ENCODE measurements around the gene GBGT1.

Gene GBGT1

DNA sequence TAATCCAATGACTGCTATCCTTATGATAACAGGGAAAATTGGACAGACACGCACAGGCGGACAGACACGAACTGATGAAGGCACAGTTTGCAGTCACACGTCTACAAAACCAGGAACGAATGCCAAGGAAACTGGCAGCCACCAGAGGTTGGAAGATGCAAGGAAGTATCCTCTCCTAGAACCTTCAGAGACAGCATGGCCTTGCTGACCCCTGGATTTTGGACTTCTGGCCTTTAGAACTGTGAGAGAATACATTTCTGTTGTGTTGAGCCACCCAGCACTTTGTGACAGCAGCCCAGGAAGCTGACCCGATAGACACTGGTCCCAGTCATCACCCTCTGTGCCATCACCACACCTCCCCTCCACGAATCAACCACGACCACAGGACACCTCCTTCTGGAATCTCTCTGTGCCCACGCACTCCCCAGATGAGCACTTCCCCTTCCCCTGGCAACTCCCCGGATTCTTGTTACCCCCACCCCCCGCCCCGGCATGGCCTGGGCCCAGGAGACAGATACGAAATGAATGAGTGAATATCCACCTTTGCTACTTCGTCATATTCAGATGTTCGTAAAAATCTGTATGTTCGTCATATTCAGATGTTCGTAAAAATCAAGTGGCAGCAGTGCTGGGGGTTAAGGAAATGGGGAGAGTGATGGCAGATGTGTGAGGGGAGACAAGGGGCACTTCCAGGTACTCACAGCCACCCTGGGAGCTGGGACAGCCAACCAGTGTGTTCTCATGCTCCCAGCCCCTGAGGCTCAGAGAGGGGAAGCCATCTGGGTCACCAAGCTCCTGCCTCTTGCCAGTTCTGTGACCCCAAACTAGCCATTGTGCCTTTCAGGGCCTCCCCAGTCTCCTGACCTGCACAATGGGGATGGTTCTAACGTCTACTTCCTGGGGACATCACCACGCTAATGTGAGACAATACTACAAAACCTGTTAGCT lies 18.5 kb downstream of the GBGT1 start:
- in situ Hi-C loops (cut with MboI; ENCODE audit: low sequenced_read_pairs), result no loop called here

DNA sequence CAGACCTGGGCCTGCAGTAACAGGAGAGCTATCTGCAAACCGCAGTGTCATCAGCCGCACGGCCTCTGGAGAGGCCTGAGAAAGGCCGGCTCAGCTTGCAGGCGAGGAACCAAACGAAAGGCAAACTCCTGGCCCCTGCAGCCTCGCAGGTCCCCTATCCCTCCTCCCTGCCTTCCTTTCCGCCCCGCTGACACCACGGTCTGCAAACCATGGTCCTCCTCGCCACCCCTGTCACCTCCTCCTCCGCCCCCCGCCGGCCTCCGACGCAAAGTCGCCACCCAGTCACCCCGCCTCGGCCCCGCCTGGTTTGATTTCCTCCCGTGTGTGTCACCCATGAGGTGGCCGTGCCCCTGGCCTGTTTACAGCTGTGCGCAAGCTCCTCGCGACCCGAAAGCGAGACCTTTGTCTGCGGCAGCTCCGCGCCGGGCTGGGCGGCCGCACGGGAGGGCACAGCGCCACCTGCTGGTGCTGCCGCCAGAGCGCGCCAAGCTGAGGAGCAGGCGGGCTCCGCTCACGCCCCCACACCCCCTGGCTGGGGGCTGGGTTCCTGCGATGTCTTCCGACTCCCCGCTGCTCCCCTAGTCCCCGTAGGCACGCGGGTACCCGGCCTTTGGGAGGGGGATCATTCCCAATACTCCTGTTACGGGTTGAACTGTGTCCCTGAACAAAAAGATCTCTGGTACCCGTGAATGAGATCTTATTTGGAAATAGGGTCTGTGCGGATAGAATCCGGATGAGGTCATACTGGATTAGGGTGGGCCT lies 19.4 kb downstream of the GBGT1 start:
- in situ Hi-C loops (cut with MboI; ENCODE audit: low sequenced_read_pairs), result no loop called here

DNA sequence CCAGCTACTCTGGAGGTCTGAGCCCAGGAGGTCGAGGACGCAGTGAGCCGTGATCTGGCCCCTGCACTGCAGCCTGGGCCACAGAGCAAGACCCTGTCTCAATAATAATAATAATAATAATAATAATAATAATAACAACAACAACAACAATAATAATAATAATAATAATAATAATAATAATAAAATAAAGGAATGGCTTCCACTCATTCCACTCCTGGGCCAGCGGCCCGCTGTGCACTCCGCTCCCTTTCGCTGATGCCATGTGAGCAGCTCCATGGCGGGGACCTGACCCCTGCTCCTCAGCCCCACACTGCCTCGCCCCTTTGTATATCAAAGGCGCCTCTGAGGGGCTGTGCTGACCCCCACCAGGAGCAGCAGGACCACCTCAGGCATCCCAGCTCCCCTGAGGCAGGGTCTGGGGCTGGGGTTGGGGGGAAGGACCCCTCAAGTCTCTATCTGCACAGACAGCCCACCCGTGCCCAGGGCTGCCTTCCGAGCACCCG lies 20.0 kb downstream of the GBGT1 start:
- in situ Hi-C loops (cut with MboI; ENCODE audit: low sequenced_read_pairs), result no loop called here

DNA sequence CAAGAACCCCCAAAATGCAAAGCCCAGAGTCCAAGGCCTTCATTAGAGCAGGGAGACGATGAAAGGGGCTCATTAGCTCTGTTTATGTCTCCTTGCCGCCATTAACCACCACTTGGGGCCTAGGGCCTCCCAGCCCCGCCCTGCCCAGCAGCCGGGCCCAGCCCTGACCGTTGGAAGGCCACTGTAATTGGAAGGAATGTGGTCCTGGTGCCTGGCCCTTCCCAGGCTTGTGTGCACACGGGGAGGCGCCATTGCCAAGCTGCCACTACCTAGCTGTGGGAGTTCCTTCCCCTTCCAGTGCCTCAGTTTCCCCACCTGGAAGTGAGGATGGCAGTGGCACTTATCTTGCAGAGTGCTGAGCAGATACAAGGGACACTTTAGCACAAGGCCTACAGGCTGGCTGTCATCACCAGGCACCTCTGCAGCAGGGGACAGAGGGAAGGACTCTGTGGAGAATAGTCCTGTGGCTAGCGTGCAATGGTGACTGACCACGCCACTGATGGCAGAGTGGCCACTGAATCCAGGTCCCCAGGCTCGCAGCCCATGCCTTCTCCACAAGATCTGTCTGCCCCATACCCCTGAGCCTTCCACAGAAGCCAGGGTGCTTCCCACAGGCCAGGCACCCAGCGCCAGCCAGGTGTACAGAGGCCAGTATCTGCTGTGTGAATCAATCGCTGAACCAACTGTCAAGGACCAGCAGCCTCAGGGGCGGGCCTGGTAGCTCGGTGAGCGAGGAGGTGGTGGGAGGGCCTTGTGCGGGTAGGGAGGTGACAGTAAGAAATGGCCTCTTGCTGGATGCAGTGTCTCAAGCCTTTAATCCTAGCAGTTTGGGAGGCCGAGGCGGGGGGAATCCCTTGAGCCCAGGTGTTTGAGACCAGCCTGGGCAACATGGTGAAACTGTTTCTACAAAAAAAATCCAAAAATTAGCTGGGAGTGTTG lies 20.8 kb downstream of the GBGT1 start:
- in situ Hi-C loops (cut with MboI; ENCODE audit: low sequenced_read_pairs), result no loop called here

DNA sequence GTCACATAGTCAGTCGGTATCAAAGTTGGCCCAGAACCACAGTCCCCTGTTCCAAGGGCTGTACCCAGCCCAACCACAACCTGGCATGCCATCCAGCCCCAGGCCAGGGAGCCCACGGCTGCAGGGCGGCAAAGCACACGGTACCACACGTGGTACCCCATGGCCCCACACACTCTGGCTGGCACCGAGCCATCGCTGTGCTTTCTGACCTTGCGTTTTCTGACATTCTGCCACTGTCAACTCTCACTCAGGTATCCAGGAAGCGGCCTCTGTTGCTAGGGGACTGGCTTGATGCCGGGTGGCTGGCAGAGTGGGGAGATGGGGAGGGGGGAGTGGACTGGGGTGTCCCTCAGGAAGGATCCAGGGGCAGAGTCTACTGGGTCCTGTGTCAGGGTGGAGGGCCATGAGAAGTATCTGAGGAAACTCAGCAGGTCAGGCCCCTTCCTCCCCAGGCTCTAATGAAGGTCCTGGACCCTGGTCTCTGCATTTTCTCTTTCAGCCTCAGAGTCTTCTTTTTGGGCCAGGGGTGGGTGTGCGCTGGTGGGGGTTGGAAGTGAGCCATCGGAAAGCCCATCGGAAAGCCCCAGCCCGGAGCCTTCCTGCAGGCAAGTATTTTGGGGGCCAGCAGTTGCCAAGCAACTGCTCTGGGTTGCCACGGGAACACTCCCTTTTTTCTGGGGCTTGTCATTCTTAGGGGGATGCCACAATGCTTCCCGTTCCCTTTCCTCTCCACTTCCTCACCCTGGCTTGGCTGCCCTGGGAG lies 21.7 kb downstream of the GBGT1 start:
- in situ Hi-C loops (cut with MboI; ENCODE audit: low sequenced_read_pairs), result no loop called here

DNA sequence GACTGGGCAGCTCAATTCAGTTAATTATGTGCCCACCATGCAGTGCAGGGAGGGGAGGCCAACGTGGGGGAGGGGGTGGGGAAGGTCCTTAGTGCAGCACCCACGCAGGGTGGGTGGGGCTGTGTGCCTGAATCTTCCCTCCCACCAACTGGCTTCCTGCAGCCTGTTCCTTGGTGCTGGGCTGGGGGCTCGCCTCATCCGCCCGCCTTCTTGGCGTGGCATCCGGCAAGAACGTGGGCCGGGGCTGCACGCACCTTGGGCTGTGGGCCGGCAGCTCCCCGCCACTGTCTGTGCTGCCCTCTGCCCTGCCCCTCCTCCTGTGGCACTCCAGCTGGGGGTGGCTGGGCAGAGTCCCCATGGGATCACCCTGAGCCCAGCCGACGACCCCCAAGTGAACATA lies 23.1 kb downstream of the GBGT1 start:
- in situ Hi-C loops (cut with MboI; ENCODE audit: low sequenced_read_pairs), result no loop called here

DNA sequence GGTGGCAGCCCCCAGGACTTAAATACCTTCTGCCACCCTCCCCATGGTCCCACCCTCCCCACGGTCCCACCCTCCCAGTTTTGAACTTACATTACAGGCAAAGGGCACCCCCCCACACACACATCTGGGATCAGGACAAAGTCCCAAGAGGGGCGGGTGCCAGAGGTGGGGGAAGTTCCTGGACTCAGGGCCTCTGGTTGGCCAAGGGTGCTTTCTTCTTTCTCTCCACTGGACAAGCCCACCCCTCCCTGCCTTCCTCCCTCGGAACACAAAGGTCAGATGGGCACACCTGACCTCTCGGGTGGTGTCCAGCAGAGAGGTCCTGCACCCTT lies 23.6 kb downstream of the GBGT1 start:
- in situ Hi-C loops (cut with MboI; ENCODE audit: low sequenced_read_pairs), result no loop called here

DNA sequence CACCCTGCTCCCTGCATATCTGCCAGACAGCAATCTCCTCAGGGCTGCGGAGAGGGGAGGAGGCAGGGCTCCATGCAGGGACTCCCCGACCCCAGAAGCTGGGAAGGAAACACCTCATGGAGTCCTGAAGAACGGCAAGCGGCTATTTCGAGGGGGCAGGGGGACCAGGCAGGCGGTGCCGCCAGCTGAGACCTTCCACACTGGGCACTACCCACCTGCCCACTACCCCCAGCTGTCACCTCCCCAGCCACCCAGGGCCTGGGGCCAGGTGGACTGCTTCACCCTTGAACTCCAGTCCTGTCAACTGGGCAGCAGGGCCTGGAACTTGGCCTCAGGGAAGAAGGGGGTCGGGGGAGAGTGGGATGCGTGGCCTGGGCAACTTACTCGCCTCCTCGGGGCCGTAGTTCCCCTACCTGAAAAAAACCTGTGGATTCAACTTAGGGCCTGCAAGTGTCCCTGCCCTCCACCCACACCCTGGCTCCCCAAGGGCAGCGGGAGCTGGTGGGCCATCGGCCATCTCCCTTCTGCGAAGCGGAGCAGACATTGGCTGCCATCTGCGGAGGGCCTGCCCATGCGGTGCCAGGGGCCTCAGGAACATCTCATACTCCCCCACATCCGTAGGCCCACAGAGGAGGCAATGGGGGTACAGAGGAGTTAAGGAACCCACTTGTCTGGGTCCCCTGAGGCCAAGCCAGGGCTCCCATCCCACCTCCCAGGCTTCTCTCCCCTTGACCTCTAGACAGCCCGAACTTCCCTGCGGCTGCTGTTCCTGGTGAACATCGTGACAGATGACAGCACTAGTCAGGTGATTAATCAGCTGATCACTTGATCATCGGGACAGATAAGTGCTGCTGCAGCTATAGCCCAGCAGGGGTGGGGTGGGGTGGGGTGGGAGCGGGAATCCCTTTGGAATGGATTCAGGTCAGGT lies 24.2 kb downstream of the GBGT1 start:
- in situ Hi-C loops (cut with MboI; ENCODE audit: low sequenced_read_pairs), result no loop called here

DNA sequence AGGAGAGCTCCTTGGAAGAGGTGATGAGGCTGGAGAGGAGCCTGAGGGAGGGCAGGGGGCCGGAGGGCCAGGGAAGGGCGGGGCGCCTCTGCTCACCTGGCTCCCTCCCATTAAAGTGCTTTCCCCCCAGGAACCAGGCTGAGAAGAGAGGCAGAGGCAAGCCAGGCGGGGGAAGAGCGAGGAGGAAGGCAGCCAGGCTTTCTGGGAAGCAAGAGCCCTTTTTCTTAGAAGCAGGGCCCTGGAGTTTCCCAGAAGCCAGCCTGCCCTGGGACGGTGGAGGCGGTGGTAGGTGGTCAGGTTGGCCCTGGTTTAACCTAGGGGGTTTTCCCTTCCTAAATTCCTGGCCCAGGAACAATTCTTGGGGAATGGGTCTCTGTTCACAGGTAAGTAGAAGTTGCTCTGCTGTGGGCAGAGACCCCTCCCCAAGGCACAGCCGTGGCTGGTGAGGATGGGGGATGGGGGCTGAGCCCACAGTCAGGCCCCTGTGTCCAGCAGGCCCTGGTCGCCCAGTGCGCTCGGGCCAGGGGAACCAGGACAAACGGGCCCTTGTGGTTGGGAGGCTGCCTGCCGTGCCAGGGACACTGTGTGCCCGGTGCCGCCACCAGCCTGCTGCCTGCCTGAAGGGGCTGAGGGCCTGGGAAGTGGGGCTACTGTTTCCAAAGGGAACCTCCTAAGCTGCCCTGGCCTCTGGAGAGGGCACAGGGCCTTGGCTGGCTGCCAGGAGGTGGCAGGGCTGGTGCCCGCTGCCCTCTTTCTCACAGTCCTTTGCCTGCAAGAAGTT lies 26.1 kb downstream of the GBGT1 start:
- in situ Hi-C loops (cut with MboI; ENCODE audit: low sequenced_read_pairs), result no loop called here

DNA sequence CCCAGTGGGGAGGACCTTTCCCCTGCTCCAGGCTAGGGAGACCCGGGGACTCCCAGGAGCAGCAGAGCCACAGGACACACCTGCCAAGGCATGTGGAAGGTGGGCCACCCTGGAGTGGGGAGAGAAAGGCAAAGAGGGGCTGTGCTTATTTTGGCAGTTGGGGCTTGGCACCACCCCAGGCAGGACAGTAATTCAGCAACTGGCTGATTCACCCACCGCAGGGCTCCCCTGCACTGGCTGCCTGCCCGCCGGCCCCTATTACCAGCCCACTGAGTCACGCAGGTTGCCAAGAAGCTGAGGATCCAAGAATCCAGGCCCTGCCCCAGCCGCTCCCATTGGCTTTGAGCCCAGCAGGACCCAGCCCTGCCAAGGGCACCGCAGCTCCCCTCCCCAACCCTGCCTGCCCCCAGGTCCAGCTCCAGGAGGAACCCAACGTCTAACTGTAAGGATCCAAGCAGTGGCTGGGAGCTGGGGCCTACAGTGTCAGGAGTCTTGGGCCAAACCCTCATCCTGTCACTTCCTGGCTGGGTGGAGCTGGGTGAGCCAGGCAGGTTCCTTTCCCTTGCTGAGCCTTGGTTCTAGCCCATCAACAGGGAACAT lies 28.5 kb downstream of the GBGT1 start:
- in situ Hi-C loops (cut with MboI; ENCODE audit: low sequenced_read_pairs), result no loop called here

DNA sequence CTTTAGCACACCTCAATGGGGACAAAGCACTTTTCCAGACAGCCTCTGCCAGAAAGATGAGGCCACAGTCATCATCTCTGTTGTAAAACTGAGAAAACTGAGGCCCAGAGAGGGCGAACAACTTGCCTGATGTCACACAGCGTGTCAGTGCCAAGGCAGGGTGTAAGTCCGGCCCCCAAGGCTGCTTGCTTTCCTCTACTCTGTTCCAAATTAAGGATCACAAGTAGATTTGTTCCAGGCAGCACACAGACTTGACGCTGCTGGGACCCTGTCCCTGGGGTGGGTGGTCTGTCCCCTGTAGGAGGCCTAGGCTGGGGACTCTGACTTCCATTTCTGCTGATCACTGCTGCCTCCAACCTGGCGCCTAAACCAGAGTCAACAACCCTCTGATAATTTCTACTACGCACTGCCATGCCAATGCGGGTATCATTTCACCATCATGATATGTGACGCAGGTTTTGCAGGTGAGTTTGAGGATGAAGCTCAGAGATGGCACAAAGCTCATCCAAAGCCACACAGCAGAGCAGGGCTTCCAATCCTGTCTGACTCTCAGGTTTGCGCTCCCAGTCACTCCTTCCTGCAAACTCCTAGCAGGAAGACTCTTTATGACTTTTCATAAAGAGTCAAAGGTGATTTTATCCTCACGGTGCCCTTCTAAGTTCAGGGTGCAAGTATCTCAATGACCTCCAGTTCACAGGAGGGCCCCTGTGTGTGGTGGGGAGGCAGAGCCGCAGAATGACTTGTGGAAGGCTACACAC lies 29.1 kb downstream of the GBGT1 start:
- in situ Hi-C loops (cut with MboI; ENCODE audit: low sequenced_read_pairs), result no loop called here

DNA sequence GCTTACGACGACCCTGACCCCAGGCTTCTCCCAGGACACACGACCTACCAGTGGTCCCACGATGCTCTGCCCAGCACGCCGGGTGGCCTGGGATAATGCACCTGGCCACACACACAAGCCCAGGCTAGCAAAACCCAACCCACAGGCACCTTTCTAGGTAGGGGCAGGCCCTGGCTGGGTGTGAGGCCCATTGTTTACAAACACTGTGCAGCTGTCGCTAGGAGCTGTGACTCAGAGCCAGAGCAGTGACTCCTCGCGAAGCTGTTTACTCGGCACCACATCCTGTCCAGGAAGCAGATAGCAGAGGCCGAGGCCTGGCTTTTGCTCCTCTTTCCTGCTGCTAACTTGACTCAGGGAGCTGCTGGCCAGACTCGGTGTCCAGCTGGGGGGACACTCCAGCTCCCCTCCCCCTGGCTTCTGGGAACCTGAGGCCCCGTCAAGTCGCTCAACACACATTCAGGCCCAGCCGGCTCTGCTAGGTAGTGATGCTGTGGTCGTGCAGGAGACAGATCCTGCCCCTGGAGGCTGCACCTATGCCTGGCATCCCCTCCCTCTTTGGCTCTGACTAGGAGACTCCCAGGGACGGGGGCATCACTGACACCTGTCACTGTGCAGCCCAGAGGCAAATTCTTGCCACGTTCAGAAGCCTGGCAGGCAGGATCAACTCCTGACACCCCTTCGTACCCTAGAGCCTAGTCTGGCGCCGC lies 29.9 kb downstream of the GBGT1 start:
- in situ Hi-C loops (cut with MboI; ENCODE audit: low sequenced_read_pairs), result no loop called here

DNA sequence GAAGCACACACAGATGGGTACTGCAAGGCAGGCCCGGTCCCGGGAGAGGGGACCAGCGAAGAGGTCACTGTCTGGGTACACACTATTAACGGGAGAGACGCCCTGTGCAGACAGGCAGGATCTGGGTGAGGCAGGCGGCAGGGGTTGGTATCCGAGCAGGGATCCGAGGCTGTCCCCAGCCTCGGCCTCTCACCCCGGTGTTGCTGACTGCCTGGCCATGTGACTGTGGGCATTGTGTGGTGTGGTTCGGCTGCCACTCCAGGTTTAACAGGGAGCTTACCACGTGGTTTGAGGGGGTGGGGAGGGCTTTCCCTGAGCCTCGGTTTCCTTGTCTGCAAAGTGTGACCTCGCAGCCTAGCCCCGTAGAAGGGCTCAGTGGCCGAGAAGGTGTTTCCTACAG lies 31.5 kb downstream of the GBGT1 start:
- in situ Hi-C loops (cut with MboI; ENCODE audit: low sequenced_read_pairs), result no loop called here

DNA sequence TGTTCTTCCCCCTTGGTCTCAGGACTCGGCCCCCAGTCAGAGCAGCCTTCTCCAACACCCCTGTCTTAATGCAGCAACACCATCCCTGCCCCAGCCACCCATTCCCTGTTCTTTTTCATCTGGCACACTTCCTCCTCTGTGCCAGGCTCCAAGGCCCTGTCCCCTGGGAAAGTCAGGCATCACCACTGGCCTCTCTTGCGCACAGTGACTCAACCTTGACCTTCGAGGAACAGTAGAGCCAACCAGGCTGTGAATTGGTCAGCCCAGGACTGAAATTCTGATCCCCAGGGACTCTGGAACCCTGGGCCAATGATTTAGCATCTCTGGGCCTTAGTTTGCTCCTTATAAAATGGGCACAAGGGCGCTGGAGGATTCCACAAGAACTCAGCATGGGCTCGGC lies 32.2 kb downstream of the GBGT1 start:
- in situ Hi-C loops (cut with MboI; ENCODE audit: low sequenced_read_pairs), result no loop called here

DNA sequence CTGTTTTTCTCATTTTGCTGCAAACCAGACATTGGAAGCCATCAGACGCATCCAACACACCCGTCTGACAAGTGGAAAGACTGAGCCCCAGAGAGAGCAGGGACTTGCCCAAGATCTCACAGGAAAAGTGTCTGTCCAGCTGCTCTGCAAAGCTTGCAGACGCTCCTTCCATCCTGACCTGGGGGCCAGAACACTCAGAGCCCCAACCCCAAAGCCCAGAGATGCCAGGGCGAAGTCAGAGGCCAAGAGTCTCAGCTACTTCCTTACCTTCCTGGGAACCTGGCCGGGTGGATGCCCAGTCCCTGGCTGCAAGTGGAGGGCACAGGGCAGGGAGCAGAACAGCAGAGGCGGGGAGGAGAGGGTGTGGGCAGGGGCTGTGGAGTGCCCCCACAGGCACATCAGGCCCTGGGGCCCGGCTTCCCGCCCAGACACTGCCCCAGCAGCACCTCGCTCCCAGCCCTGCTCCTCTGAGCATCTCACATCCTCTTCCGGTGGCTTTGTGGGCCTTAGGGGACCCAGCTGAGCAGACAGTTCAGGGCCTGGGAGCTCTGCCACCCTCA lies 32.9 kb downstream of the GBGT1 start:
- in situ Hi-C loops (cut with MboI; ENCODE audit: low sequenced_read_pairs), result no loop called here

All from hTERT RPE-1 (cell line).